NCI-H187 treated with DMSO at 0.1 percent for 48 hours (cell line): ENCODE measurements around the gene DOCK10.
A peak's percentile ranks its signal among the peaks of the same experiment; 100 is the strongest.

Experiments used
- DNase-seq: peaks from one replicate; lab custom pipeline; 2025; lab: John Stamatoyannopoulos, UW

Gene DOCK10

DNA sequence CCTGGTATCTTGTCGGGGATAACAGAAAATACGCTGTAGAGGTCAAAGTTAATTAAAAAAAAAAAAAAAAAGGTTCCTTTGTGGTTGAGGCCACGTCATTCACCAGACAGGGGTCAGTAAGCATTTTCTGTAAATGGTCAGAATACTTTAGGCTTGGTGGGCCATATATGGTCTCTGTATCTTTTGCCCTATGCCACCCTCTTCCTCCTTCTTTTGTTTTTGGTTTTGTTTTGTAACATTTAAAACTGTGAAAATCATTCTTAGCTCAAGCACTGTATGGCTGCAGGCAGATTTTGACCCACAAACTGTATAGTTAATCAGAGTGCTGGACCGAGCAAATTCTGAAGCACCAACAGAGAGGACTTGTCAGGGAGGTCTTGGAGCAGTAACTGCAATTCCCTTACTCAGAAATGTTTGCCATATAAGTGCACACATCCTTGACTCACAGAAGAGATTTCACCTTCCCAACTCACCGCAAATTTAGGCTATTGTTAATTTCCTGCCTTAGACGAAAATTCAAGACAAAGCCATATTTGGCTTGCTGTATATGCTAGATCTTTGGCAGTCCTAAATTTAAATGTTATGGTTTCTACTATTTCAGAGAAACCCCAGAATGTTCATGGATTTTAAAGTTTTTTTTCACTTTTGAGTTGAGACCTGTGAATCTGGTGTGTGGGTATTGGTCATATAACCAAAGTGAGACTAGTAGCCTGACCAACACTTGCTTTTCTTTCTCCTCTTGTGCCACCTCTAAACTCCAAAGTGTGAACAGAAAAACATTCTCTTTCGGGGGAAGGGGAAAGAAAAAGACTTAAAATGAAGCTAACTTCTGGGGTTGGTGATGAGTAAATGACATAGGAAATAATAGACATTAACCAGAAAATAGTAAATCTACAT, 65.4 kb downstream of the DOCK10 start:
- no peak for DNase-seq

DNA sequence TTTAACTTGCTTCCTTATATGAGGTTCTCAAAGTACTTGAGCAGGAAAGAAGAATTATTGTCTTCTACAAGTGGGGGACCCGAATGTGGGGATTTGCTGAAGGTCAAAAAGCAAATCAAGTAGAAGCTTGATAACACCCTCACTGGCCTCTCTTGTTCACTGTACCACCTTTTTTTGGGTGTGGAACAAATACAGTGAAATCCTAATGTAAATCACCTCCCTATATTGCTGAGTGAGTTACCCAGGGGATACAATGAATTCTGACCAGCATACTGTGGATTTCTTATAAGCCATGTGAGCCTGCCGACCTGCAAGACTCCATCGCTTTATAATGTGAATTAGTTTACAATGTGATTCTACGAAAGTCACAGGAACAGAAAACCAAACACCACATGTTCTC, 66.5 kb downstream of the DOCK10 start:
- DNase-seq: no peak

DNA sequence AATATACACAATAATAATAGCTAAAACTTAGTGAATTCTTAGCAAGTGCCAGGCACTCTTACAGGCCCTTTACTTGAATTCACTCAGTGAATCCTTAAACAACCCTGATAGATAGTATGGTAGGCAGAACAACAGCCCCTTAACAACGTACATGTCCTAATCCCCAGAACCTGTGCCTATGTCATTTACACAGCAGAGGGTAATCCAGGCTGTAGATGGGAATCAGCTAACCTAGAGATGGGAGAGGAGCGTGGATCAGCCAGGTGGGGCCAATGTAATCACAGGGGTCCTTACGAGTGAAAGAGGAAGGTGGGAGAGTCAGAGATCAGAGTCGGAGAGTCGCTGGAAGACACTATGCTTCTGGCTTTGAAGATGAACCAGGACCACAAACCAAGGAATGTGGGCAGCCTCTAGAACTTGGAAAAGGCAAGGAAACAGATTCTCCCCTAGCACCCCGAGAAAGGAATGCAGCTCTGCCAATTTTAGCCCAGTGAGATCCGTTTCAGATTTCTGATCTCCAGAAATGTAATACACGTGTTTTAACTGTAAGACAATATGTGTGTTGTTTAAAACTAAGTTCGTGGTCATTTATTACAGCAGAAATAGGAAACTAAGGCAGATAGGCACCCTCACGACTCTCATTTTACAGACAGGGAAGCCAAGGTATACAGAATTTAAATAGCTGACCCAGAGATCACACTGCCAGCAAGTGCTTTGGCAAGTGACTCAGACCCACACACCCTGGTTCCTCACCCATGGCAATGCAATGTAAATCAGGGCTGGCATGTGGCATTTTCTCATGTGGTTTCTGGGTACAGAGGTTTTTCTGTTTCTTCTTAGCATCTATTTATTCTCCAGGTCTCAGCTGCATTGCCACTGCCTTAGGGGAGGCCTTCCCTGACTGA, 68.9 kb downstream of the DOCK10 start:
- no peak for DNase-seq

DNA sequence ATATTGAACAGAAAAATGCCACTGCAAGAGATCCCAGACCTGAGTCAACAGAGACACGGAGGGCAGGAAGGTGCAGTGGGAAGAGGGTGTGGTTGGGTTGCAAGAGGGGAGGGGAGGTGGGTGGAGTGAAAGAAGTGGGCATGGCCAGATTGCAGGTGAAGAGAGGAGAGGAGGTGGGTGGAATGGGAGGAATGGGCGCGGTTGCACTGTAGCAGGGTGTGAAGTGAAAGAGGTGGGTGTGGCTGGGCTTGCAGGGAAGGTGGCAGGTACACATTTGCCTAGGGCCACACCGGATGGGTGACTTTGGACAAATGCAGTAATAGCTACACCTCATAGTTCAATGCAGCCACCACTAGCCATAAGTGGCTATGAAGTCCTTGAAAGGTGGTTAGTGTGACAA, 71.1 kb downstream of the DOCK10 start:
- peak; percentile 33 for DNase-seq

DNA sequence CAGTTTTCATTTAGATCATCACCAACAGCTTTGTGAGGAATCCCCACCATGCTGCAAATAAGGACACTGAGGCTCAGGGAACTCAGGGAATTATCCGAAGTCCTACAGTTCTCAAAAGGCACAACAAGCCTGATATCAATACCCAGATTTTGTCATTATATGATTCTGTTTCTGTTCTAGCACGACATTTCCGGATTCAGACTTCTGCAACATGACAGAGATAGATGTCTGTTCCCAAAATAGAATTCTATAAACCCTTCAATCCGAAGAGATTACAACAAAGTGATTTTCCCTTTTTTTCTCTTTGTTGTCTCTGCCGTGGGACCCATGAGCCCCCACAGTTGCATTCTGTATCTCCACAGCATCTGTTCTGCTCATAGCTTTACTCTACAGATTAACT, 72.0 kb downstream of the DOCK10 start:
- DNase-seq: no peak

DNA sequence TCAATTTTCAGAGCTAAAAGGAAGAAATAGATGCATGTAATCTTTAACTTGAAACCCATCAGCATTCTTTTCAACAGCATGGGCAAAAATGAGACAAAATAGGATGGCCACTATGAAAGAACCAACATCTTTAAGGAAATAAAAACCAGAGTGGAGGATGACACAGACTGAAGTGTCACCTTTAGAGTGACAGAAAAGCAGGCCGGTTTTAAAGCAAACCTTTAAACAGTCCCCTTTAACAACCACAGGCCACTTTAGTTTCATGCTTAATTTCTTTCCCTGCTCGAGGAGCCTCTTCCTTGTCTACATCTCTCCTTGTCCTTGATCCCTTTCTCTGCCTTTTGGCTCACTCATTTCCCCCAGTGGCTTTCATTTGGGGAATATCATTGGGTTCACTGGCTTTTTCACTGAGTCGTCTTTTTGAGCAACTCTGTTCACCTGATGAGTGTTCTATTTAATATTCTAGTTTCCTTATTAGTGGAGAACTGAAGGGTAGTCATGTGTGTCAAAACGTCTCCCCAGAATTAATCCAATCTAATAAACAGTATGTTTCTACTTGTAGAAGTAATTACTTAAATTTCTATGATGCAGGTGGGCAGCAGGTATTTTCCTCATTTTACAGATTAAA, 72.5 kb downstream of the DOCK10 start:
- DNase-seq: no peak

DNA sequence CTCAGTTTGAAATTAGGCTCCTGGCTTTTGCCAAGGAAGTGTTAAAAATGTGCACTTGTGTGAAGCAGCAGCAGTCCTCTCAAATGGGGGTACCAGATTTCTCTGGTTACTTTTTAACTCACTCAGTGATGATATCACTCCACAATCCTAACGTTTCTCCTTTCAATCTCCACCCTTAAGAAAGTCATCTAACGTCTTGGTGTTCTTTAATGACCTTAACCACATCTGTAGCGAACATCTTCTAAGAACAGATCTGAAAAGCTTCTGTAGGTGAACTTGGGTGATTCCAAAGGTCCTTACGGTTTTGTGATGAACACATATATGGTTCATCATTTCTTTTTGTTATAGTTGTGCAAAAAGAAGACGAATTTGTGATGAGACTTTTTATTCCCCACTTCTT, 73.2 kb downstream of the DOCK10 start:
- no peak for DNase-seq

DNA sequence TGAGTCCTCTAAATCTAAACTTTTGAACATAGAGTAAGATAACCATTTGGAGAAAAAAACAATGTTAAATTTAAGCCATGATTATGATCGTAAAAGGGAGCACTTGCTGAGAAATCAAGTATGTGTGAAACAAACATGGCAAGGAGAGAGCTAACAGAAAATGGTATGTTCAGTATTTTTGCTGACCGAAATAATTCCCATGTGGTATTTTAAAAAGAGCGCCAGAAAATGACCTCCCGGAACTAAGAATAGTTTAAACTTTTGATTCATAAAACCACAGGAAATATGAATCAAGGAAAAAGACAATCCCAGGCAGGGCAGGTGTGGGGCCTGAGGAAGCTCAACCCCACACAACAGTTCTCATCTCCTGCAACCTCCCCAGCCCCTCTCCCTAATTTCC, 74.2 kb downstream of the DOCK10 start:
- DNase-seq: no peak

DNA sequence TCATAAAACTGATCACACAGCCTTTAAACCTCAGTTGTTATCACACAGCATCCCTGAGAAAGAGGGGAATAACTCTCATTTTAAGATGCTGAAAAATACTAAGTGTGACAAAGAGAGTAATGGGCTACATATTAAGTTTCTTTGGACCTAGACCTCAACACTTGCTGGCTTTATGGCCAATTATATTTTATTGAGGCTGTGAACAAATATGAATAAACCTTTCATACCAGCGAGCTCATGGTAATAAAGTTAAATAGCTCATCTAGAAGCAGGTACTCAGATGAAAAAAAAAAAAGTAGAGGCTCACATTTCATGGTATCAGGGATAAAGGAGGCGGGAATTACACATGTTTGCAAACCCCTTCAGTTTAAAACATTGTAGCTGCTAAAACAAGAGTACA, 75.7 kb downstream of the DOCK10 start:
- DNase-seq: no peak

DNA sequence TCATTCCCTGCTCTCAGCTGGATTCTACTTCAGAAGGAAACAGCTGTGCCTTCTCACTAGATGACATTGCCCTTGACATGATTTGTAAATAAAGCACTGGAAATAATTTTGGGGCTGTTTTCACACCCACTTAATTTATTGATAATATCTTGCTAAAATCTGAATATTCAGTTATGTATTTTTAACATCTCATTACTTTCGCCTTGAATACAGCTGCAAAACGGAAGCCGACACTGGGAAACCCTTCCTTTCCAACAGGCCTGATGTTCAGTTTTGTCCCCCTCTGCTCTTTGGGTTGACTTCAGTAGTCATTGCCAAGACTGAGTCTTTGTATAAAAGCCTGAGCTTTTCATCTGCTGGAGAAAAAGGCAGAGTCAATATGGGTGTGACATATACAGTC, 82.7 kb downstream of the DOCK10 start:
- no peak for DNase-seq

DNA sequence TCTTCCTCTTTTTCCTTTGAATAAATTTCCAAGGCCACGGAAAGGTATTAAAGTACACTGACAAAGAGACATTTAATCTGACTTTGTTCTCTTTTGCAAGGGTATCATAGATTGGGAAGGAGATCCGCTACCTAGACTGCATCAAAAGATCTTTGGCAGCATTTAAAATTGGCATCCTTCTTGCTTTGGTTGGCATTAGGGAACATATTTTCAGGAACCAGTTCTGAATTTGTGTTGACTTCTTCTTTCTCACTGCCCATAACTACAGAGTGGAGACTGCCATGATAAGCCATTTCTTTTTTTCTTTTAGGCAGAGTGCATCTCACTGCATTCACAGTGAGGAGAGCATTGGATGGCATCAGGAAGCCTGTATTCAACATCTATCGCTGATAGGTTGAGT, 83.4 kb downstream of the DOCK10 start:
- no peak for DNase-seq

DNA sequence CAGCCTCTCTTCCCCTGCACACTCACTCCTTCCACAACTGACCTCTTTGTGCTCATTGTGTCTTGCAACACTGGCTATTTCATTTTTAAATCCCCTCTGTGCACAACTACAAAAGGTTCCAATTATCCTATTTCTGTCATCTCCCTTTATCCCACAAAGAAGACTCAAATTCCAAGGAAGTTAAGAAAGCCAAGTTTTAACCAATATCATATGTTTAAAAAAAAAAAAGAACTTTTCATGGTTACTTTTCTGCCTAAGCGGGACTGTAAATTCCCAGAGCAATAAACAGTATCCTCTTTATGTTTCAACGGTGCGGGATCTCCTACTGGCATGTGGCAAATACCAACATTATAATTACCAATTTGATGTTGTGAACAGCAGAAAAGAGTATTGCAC, 83.8 kb downstream of the DOCK10 start:
- no peak for DNase-seq

DNA sequence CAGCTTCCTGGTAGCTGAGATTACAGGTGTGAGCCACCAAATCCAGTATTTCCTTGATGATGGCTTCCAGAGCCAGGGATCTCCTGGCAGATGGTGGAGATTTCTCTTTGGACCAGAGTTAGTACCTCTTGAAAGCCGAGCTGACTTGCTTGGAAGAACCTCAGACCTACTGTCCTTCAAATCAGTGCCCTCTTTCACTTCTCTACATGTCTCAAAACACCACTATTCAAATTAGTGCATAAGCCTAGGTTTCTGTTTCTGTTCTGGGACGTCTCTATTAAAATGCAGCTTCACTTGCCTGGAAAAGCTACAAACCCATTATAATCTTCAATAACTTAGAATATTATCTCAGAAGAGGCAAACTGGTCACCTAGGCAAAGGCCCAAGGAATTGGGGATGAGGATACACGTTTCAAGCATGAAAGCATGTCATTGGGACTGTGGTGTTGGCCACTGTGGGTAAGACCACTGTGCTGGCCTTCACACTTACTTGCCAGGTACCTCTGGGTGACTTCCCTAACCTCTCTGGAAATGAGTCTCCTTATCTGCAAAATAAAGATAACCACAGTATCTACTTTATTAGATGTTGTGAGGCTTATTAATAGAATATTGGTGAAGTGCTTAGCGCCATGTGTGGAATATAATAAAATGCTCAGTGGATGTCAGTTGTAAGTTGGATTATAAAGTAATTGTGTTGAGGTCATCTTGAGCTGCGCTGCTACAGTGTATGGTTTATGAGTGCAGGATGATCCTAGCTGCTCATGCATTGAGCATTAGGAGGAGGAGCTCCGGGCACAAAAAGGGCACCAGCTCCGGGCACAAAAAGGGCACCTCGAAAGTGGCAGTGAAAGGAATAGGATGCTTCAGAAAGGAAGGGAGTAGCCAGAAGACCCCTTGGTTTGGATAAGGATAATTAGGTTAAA, 84.5 kb downstream of the DOCK10 start:
- no peak for DNase-seq

DNA sequence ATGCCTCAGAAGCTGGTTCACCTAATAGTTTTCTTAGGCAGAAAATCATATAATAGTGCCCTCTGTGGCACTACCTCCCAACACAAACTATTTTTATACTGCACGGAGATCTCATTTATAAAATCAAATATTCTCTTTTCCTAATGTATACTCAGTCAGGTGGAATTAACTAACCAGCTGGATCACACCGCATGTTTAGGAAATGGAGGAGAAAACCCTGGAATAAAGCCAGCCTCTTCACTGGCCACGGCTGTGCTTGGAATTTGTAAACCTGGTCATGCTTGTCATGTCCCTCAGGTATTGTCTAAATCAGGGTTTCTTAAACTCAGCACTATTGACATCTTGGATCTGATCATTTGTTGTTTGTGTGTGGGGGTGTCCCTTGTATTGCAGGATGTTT, 85.6 kb downstream of the DOCK10 start:
- DNase-seq: no peak

DNA sequence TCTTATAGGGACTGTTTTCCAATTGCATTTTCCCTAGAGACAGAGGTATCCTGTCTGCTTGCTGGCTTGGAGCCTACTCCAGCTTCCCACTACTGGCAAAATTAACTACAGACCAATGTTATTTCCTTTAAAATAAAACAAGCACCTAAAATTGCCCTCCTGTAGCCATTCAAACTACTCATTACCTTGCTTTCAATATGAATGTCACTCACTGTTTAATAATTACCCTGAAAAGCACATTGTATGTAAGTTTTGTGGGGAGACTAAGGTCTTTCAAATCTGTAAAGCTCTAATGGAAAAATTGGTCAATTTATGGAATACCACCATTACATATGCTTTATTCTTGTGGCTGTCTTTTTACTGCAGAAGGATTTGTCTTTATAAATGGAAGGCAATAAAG, 87.3 kb downstream of the DOCK10 start:
- no peak for DNase-seq

DNA sequence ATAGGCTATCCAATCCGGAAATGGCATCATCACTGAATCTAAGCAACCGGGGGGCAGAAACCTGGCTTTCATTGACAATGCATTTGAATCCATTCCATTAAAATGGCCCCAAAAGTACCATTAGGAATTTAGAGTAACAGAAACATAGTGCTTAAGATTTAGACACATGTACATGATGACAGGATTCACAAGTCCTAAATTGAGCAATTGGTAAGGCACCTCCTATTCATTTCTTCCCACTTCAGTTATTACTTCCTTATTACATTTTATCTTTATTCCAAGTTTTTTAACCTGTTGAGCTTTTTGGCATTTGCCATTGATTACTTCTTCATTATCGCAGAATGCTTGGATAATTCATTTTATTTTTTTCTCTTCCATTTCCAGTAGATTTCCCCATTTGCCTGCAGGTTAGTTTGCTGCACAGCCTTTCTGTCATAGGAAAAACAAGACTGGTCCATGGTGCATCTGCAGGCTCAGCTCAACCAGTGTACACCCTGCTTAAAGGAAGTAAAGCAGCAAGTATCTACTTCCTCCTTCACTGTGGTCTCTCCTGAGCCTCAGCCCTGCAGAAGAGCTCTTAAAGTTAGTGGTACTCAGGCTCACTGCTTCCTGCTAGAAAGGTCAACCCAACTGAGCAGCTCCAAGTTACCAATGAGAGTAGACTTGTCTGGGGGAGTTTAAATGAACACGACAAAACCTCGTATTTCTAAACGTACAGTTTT, 89.2 kb downstream of the DOCK10 start:
- no peak for DNase-seq

DNA sequence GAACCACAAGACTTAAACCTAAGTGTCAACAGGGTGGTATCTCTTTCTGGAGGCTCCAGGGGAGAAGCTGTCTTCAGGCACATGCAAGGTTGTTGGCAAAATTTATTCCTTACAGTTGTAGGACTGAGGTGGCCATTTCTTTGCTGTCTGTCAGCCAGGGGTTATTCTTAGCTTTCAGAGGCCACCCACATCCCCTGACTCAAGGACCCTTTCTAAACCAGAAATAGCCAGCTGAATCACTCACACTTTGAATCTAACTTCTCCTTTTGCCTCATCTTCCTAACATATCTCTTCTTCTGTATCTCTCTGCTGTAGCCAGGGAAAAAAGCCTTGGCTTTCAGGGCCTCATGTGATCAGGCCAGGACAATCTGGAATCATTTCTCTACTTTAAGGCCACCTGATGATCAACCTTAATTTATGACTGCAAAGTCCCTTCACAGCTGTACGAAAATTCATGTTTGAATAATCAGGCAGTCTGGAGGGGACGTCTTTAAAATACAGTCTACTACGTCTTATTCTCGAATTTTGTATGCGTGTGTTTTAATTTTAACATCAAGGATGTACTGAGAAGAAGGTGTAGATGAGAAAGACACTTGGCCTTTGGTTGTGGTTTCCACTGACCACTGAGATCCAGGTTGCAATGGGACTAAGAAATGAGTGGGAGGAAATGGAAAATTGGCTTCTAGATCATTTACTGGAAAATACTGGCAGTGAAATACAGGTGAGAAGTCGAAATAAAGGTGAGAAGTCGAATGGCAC, 90.4 kb downstream of the DOCK10 start:
- no peak for DNase-seq

DNA sequence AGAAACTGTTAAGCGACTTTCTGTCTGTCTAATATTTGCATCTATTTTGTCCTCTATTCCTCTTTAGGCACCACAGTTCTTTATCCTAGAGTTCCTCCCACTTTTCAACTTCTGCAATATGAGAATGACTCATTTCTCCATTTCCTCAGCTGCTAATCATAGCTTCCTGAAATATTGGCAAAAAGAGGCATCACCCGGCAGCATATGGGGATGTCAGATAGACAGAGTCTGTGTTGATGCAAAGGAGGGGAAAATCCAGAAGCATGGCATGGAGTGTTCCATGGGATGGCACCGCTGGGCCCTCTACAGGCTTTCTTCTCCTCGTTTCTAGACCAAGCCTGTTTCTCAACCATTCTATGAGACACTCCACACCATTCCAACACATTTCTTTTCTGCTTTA, 93.4 kb downstream of the DOCK10 start:
- no peak for DNase-seq

DNA sequence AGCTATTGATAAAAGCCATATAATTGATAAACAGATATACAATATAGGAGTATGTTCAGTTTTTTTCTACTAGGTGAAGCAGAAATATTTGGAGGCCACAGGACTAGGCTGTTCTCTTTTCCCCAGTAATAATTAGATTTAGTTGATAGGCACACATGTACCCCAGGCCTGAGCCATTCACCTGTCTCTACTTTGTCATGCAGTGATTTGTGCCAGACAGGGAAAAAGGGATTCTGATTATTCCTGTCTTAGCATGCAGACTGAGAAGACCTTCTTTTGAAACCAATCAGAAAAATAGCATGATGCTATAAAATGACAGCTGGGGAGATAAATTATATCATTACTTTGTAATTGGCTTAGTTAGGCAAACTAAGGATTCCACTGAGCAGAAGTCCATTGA, 94.3 kb downstream of the DOCK10 start:
- DNase-seq: no peak

DNA sequence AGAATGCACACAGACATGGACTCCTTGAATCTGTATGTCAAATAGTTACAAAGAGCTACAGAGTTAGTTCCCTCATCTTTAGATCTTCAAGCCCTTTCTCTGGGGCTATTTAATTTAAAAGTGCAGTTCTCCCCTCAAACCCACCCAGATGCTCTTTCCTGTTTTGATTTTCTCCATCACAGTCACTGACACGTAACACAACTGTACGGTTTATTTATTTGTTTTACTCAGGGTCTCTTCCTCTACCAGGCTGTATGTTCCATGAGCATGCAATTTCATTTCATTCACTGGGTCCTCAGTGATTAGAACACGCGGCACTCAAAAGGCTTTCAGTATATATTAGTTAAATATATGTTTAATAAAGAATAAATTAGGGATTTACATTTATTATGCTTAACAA, 94.7 kb downstream of the DOCK10 start:
- DNase-seq: no peak
